GM19397 (cell line): Measurements from ENCODE around the gene LRTM2.
A peak's percentile ranks its signal among the peaks of the same experiment; 100 is the strongest.

ENCODE experiments used
- ATAC-seq: cut with Tn5 transposase; IDR thresholded peaks from one replicate; pipeline ENCODE4 v1.9.1; 2021; ENCODE audit warnings: mild to moderate bottlenecking, moderate library complexity; ENCODE audit not compliant: unreplicated experiment

The LRTM2 gene

GRCh38 chr12:1797011-1797901 lies 23.1 kb upstream of the LRTM2 start:
- peak; percentile 22 for ATAC-seq

DNA sequence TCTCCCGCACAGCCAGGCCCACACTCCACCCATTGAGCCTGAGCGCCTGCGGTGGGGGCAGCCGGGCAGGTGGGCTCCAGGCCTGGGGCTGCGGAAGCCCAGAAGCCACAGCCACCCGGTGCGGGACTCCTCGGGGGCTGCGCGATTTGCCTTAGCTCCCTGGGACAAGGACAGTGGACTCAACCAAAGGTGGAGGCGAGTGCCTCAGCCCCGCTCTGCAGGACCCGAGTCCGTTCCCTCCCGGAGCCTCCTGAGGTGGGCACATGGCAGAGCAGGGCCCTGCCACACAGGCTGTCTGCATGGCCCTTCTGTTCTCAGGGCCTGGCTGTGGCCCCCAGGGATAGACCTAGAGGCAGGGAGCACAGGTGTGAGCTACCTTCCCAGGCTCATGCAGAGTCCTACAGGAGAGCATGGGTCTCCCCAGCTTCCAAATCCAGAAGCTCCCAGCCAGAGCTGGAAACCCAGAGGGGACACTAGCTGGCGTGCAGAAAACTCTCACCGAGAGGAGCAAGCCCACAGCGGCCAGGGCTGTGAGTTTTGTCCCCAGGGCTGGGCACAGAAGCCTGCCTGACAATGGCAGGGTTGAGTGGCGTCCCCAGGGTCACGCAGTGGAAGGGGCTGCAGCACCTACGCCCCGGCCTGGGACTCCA lies 22.2 kb upstream of the LRTM2 start:
- ATAC-seq, result no peak

DNA sequence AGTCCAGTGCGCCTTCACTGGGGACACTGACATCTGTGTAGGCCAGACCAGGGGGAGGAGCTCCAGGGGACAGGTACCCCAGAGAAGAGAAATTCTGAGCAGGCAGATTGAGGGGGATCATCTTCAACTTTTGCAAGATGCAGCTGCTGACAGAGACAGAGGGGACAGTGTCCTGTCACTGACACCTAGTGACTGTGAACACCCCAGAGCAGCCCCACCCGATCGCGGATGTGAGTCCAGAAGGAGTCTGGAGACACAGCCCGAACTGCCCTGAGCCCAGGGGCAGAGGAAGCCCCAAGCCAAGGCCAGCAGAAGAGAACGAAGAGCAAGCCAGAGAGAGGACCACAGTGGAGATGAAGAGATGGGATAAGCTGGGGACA lies 21.7 kb upstream of the LRTM2 start:
- ATAC-seq, result no peak

GRCh38 chr12:1799051-1799881 lies 21.1 kb upstream of the LRTM2 start:
- ATAC-seq, result no peak

DNA sequence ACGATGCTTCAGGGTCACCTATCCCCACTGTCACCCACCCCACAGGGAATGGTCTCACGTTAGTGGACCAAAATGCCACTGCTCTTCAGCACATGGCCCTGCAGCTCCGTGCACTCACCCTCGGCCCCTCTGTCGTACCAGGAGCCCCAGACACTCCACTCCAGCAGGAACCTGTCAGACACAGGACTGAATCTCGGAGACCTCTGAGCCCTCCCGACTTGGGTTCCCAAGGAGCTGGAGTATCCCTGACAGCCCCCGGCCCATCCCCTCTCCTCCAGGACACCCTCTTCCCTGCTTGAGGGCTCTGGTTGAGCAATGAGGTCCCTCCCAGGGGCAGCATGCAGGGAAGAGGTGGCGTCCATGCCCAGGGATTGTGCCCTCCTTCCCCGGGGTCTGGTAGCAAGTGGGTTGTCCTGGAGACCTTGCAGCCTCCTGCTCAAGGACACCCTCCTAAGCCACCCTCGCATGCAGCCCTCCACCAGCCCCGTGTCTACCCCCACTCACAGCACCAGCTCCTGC lies 20.4 kb upstream of the LRTM2 start:
- ATAC-seq, result no peak

- ATAC-seq, result no peak
Measured at GRCh38 chr12:1800401-1801302, 19.7 kb upstream of the LRTM2 start.

GRCh38 chr12:1801303-1801975 lies 18.9 kb upstream of the LRTM2 start:
- ATAC-seq, result no peak

- no peak for ATAC-seq
Measured at GRCh38 chr12:1803736-1804135, 16.6 kb upstream of the LRTM2 start.

DNA sequence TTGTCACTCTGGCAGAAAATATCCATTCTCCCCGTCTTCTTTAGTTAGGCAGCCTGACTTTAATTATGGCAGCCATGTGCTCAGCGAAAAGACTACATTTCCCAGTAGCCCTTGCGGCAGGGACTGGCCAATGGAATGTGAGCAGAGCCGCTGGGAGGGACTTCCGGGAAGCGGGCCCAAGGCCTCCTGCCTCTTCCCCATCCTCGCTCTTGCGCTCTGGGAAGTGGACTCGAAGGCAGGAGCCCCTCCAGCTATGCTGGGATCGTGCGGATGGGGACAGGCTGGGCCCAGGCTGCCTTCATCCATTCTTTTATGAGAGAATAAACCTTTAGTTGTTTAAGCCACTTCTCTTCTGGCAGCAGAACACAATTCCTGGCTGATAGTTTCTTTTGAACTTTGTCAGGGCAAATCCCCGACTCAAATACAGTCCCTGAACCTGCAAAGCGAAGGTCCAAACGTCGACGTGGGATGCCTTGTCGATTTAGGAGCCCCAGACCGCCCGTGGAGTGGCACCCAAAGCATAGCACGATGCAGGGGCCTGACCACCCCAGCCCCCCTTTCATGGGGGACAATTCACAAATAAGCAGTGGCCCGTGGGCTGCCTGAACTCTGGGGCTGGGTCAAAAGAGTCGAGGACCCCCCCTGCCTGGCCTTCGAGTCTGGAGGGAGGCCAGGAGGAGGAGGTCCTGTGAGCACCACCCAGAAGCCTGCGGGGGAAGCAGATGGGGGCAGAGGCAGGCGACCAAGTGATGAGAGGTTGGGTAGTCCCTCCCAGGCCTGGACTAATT lies 15.6 kb upstream of the LRTM2 start:
- ATAC-seq, result peak; percentile 80

- ATAC-seq, result no peak
Measured at GRCh38 chr12:1805441-1806081, 14.8 kb upstream of the LRTM2 start.

GRCh38 chr12:1806301-1807086 lies 13.9 kb upstream of the LRTM2 start:
- no peak for ATAC-seq

GRCh38 chr12:1807087-1807860 lies 13.1 kb upstream of the LRTM2 start:
- no peak for ATAC-seq

GRCh38 chr12:1808036-1808797 lies 12.1 kb upstream of the LRTM2 start:
- ATAC-seq, result no peak

DNA sequence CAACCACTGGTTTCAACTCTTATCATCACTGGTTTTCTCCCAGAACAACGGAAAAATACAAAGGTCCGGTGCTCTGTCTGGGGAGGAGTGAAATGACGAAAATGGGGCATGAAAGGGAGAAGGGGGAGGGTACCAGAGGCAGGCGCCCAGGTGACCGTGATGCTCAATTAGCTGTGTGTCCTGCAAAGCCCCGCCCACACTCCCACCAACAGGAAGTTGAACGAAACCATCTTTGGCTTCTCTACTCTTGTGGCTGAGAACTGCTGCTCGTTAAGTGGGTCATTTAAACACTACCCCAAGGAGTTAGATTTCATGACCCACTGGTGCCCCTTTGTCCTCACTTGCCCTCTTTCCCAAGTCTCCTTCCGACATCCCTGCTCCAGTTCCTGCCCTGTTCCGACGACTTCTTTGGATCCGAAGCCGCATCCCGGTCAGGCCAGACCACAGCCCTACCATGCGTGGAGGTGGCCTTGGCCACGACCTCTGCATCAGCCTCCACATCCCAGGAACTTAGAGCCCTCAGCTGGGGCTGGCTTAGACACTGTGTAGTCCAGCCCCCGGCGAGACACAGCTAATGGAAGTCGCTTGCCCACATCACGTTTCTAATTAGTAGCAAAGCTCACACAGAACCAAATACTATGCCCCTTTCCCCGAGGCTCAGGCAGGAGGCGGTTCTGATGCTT lies 11.4 kb upstream of the LRTM2 start:
- ATAC-seq, result no peak

DNA sequence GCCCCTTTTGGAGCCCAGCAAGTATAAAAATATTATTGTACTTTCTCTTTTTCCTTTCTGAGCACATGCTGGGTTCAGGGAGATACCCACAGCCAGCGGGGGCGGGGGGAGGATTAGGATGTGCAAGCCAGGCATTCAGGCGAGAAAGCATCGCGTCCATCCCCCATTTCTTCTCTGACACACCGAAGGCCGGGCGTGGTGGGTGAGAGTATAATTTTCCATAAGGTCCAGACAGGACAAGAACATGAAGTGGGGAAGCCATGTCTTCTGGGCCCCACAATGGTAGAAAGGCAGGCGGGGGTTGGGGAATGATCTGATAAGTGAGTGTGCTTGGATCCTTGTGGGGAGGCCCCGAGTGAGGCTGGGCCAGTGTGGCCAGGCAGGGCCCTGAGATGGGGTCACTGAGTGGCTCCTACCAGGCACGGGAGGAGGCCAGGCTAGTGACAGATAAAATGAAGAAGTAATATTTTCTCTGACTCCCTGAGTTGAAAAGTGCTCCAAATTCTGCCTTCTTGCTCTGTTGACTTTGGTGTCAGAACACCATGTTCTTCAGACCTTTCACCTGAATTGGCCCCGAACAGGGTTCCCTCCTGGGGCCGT lies 10.7 kb upstream of the LRTM2 start:
- no peak for ATAC-seq
